Suprapubic skin (tissue), 4 donors: ENCODE data around the gene MYL6B.

Source experiments
- EP300 ChIP-seq: sonication (generic); formaldehyde crosslinking; IDR thresholded peaks from one replicate; pipeline ENCODE4 v1.6.1; 2017; ENCODE audit warnings: antibody characterized with exemption
- POLR2A ChIP-seq, 2 donors: fragments of 450-650 bp; IDR thresholded peaks; one replicate each; pipeline ENCODE4 v1.6.1; 2017; ENCODE audit warnings: antibody characterized with exemption in 2 of 2, mild to moderate bottlenecking in 2 of 2, moderate library complexity in 2 of 2
- POLR2AphosphoS5 ChIP-seq, 3 donors: sonication (generic); formaldehyde crosslinking; IDR thresholded peaks; one replicate each; pipeline ENCODE4 v1.6.1; 2017; ENCODE audit warnings: antibody characterized with exemption in 3 of 3
- TF ChIP-seq, protein P1 (sequence below), 2 donors: fragments of 200-600 bp in 1 of 2; fragments of 450-650 bp in 1 of 2; sonication (generic) in 1 of 2; IDR thresholded peaks; one replicate each; pipeline ENCODE4 v1.5.1; 2016 to 2019; ENCODE audit warnings: antibody characterized with exemption in 2 of 2, mild to moderate bottlenecking in 1 of 2, moderate library complexity in 1 of 2

DNA sequence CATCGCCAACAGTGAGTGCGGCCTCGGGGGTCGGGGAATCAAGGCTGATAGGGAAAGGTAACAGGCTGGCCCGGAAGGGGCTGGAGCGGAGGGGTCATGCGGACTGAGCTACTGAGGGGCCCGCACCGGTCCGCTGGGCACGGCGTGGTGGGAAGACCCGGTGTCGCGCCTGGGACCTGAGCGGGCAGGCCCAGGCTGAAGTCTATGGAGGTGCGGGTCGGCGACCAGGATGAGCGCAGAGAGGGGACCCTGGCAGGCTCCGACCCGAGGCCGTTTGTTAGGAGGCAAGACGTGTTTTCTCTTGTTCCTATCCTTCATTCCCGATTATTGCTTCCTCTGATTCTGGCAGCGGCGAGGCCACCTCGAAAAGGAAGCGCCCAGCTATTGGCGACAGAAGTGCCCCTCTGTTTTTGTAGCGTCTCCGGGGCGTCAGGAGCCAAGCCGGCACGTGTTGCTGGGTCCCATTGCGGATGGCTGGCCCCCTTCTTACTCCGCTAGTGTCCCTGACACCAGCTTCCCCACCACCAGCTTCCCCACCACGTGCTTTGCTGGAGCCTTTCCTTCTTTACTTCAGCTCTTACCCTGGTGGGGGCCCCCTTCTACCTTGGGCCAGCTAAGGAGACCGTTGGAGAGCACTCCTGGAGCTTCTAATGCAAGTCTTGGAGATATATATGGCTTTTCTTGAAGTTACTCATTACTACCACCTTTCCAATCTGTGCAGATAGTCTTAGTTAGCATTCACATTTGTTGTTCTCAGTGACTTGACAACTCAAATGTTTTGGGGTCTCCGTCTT is 47.4 kb upstream of the MYL6B start:
- TF ChIP-seq POLR2A (IDR thresholded peaks at IDR 0.05) (no peak), POLR2AphosphoS5 (IDR thresholded peaks at IDR 0.05) (no peak), EP300 (no peak)
- TF ChIP-seq, protein P1, sequence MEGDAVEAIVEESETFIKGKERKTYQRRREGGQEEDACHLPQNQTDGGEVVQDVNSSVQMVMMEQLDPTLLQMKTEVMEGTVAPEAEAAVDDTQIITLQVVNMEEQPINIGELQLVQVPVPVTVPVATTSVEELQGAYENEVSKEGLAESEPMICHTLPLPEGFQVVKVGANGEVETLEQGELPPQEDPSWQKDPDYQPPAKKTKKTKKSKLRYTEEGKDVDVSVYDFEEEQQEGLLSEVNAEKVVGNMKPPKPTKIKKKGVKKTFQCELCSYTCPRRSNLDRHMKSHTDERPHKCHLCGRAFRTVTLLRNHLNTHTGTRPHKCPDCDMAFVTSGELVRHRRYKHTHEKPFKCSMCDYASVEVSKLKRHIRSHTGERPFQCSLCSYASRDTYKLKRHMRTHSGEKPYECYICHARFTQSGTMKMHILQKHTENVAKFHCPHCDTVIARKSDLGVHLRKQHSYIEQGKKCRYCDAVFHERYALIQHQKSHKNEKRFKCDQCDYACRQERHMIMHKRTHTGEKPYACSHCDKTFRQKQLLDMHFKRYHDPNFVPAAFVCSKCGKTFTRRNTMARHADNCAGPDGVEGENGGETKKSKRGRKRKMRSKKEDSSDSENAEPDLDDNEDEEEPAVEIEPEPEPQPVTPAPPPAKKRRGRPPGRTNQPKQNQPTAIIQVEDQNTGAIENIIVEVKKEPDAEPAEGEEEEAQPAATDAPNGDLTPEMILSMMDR (IDR thresholded peaks at IDR 0.05) = no peak
